Ovary (tissue), 3 donors: Measurements from ENCODE around the gene MEGF10.

Experiments used
- POLR2A ChIP-seq: fragments of 450-650 bp; IDR thresholded peaks from one replicate; pipeline ENCODE4 v1.6.1; 2017; ENCODE audit warnings: antibody characterized with exemption, mild to moderate bottlenecking, moderate library complexity
- TF ChIP-seq, protein P1 (sequence below), 3 donors: fragments of 450-650 bp in 2 of 3; fragments of 200-600 bp in 1 of 3; IDR thresholded peaks; one replicate each; pipeline versions ENCODE4 v1.5.1 to v1.8.0; 2016 to 2022; ENCODE audit warnings: antibody characterized with exemption in 3 of 3, mild to moderate bottlenecking in 1 of 3
- donor health status: DM: no; HTN: no; CAD: no.

DNA sequence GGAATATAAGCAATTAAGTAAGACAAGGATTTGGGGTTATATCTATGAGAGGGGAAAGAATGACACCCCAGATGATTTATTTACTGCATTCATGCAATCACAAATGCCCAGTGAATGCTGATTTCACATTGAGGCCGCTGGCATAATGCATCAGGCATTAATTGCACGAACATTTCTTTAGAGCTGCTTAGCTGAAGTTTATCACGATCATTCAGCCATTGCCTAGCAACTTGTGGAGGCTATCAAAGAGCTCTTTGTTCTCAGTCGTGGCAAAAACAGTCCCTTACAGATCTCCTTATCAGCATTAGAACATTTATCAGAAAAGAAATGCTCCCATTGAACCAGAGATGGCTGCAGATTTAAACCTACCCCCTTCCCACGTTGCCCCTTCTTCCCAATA, 138.2 kb downstream of the MEGF10 start:
- TF ChIP-seq POLR2A = no peak
- TF ChIP-seq, protein P1, sequence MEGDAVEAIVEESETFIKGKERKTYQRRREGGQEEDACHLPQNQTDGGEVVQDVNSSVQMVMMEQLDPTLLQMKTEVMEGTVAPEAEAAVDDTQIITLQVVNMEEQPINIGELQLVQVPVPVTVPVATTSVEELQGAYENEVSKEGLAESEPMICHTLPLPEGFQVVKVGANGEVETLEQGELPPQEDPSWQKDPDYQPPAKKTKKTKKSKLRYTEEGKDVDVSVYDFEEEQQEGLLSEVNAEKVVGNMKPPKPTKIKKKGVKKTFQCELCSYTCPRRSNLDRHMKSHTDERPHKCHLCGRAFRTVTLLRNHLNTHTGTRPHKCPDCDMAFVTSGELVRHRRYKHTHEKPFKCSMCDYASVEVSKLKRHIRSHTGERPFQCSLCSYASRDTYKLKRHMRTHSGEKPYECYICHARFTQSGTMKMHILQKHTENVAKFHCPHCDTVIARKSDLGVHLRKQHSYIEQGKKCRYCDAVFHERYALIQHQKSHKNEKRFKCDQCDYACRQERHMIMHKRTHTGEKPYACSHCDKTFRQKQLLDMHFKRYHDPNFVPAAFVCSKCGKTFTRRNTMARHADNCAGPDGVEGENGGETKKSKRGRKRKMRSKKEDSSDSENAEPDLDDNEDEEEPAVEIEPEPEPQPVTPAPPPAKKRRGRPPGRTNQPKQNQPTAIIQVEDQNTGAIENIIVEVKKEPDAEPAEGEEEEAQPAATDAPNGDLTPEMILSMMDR (IDR thresholded peaks at IDR 0.05) = no peak
